Activated CD8-positive, alpha-beta memory T cell treated with anti-CD3 and anti-CD28 coated beads for 24 hours (primary cell): ENCODE measurements around the gene GAMT.
"Not testable (repeated sequence)": the region's sequence is repeated elsewhere in the genome, so short reads cannot be mapped to it uniquely, and the experiment has no call there.

ENCODE experiments used
- DNase-seq: peaks from one replicate; pipeline ENCODE4 v3.0.0-alpha.2; 2020

GAMT gene

DNA sequence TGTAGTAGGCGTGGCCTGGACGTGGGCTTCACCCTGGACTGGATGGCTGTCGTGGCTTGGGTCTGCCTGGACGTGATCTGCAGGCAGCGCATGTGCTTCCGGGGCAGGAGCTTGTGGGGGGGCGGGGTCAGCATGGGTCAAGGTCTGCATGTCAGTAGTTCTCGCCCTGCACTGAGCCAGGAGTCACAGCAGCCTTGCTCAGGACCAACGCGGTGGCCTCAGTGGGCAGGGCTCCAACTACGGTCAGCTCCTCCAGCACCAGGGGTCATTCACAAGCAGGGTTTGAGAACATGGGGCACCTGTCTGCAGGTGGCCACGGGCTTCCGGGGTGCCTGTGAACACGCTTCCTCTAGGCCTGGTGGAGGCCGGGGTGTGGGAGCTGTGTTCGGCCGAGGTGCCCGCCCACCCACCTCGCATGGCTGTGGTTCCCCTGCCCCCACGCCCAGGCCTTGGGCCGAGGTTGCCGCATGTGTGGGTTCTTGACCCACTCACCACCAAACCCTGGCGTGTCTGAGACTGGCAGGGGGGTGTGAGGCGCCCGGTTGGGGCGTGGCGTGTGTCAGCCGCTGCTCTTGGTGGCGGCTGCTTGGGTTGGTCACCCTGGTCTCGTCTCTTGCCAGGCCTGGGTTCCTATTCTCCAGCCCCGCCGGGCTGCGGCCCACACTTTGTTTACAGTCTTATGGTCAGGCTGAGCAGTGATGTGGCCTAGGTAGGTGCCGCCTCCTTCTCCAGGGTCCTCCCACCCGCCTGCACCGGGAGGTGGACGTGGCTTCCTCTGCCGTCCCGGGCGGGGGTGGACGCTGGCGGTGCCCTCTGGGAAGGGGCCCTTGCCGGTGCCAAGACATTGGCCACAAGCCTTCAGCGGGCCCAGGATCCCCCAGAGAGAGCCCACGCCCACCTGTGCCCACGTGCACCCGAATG, 32.0 kb upstream of the GAMT start:
- no peak for DNase-seq

- no peak for DNase-seq
Measured at GRCh38 chr19:1432507-1432887, 31.2 kb upstream of the GAMT start.

DNA sequence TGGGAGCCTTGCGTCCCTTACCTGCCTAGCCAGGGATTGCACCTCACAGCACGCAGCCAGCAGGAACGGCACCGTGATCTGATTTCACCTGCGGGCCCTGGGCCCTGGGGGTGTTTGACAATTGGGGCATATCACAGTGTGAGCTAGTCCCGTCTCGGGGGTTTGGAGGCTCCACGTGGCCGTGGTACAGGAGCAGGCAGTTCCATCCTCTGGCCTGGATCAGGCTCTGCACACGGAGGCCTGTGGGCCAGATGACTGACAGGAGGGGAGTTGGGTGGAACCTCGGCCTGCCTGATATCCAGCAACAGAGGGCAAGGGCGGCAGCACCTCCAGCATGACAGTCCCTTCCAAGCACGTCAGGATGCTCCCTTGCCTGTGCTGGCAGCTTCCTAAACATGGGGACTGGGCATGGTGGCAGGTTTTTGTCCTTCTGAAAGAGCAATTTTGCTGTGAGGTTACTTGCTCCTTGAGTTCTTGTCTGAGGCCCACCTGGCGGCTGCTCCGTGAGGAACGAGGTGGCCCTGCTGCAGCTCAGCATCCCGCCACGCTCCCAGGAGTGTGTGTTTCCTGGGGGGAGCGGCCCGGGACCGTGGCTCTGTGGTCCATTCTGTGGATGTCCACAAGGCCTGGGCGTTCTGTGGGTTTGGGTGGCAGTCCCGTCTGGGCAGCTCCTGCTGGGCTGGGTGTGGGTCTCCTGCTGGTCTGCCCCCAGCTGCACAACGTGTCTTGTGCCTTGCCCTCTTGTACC, 30.6 kb upstream of the GAMT start:
- DNase-seq = no peak

DNA sequence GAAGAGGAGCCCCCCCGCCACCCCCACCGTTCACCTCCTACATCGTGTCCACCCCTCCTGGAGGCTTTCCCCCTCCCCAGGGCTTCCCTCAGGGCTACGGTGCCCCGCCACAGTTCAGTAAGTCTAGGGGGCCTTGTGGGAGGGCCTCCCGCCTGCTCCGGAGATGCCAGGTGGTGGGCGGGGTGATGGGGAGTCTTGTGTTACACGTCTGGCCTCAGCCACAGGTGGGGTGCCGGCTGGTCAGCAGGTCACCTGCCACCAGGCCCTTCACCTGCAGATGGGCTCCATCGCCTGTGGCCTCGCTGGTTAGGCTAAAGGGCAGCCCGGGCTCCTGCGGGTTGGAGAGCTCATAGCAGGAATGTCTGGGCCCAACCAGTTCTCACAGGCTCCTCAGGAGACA, 28.9 kb upstream of the GAMT start:
- DNase-seq = no peak

- DNase-seq = no peak
Measured at GRCh38 chr19:1429750-1430149, 28.4 kb upstream of the GAMT start.

DNA sequence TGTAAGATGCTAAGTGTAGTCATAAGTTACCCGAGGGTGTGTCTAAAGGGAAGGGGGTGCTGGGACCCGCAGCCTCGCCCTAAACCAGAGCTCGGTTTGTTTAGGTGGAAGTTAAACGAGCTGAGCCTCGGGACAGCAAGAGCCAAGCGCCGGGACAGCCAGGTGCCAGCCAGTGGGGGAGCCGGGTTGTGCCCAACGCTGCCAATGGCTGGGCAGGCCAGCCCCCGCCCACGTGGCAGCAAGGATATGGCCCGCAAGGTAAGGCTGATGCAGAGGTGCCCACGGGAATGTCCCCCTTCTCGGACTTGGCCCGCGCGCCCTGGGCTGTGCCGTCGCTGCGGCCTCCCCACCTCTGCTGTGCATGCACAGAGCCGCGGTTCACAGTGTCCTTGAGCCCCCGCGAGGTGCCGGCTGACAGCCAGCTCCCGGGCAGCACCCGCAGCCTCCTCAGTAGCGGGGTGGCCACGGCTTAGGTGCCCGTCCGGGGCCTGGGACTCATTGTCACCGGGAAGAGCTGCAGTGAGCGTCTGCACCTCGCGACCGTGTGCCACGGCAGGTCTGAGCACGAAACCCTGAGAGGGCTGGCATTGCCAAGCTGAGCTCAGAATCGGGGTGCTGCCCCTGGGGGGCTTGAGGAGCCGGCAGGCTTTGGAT, 27.5 kb upstream of the GAMT start:
- DNase-seq = no peak

GRCh38 chr19:1427221-1427920, 26.0 kb upstream of the GAMT start:
- no peak for DNase-seq

GRCh38 chr19:1426736-1427135, 25.4 kb upstream of the GAMT start:
- DNase-seq = no peak

GRCh38 chr19:1425902-1426301, 24.6 kb upstream of the GAMT start:
- no peak for DNase-seq

DNA sequence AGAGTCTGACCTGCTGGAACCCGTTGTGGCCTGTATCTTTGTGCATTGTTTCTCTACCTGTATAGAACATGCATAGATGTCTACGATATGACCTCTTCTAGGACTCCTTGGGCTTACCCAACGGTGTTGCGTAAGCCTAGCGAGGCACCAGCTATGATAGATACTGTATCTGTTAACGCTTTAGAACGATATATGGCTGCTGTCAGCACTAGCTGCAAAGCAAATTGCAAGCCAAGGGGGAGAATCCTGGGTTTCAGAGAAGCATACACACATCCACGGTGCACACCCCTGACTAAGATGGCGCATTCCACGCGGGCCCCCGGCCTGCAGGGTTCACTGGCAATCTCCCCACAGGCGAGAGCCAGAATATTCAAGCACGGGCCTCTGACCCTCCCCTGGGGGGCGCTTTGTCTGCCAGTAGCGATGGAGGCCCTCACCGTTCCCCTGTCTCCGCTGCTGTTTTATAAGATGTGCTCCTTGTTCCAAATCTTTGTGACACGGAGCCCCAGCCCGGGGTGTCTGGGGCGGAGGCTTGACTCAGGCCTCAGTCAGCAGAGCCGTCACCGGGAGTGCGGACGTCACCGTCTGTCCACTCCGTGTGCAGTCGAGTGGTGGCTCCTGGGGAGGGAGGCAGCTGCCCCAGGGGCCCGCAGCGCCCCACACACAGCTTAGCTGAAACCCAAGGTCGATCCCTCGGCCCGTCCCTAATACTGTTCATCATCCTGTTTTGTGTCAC, 23.9 kb upstream of the GAMT start:
- DNase-seq = no peak

DNA sequence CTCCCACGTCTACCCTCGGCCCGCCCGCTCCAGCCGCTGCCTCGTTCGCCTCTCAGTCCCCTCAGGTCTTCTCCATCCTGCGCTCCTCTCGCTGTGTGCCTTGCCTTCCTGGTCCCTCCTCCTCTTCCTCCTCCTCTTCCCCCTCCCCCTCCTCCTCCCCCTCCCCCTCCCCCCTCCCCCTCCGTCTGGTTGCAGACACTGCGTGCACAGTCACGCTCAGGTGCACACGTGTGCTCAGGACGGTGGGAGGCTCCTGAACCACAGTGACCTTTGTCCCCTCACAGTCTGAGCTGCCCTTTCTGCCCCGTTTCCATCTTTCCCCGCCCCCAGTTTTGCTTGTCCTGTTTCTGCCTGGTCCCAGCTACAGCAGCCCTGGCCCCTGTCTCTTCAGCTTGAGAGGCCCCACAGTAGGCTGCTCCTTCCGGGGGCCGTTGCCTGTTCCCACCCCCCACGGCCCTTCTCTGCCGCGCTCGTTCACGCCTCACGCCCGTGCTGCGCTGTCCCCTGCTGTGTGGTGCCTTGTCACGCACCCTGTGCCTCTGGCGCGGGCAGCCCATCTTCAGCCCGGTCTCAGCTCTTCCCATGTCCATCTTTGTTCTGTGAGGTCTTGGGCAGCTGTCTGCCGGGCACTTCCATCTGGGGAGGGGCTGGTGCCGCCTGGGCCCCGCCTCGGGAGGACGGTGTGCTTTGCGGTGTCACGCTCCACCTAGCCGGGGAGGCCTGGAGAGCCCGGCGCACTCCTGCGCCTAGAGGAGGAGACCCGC, 23.0 kb upstream of the GAMT start:
- no peak for DNase-seq

DNA sequence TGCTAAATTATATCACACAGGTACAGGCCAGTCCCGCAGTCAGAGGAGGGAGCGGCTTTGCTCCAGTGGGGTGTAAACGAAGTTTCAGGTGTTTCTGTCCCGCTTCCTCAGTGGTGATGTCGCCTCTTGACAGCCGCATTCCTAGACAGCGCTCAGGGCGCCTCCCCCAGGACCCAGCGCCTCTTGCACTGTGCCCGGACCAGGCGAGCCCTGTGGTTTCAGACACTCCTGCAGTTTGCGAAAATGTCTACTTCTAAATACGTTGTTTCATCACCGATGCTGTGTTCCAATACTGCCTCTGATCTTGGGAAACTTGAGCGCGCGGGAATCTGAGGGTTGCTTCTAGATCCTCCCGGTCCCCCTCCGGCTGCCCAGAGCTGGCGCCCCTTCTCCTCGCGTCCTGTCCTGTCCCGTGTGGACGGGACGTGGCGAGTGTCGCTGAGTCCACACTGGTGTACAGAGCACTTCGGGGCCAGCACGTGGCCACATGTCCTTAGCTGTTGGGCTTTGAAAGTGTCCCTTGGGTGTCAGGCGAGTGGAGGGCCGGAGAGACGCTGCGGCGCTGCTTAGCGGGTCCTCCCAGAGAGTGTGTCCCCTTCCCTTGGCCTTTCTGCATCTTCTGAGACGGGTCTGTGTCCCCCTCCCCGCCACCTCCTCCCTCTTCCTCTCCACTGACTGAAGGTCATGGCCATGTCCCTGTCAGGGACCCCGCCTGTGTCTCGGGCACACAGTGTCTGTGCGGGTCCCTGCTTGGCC, 22.3 kb upstream of the GAMT start:
- no peak for DNase-seq

DNA sequence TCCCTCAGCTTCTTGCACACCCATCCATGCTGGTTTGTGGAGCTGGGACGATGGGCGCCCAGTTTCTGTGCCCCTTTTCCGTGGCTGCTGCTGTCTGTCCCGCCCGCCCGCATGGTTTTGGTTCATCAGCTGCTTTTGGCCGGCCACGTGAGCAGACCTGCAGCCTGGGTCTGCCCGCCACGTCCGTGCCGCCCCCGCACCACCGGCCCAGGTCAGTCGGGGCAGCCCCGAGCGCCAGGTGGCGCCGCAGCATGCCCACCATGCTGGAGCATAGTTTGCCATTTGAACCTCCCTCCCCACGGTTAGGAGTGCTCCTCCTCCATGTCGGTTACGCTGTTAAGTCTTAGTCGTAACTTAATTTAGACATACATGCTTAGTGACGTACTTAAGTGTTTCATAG, 21.6 kb upstream of the GAMT start:
- no peak for DNase-seq

GRCh38 chr19:1422360-1422759, 21.0 kb upstream of the GAMT start:
- DNase-seq = no peak

DNA sequence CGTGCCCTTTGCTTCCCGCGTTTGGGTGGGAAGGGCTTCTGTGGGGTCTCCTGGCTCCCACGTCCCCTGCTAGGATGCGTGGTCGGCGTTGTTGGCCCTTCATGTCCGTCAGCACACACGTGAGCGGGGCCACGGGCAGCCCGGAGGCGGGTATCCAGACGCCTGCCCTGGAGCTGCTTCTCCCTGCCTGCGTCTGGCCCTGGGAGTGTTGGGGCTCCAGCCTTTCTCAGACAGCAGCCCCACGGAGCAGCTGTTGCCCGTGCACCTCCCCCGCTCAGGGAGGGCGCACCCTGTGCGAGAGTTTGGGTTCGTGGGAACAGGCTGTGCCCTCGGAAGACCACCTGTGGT, 20.6 kb upstream of the GAMT start:
- no peak for DNase-seq

- DNase-seq = no peak
Measured at GRCh38 chr19:1421218-1421957, 20.0 kb upstream of the GAMT start.

GRCh38 chr19:1420590-1420989, 19.2 kb upstream of the GAMT start:
- DNase-seq = no peak

- not testable (repeated sequence) for DNase-seq
Measured at GRCh38 chr19:1420085-1420484, 18.7 kb upstream of the GAMT start.

DNA sequence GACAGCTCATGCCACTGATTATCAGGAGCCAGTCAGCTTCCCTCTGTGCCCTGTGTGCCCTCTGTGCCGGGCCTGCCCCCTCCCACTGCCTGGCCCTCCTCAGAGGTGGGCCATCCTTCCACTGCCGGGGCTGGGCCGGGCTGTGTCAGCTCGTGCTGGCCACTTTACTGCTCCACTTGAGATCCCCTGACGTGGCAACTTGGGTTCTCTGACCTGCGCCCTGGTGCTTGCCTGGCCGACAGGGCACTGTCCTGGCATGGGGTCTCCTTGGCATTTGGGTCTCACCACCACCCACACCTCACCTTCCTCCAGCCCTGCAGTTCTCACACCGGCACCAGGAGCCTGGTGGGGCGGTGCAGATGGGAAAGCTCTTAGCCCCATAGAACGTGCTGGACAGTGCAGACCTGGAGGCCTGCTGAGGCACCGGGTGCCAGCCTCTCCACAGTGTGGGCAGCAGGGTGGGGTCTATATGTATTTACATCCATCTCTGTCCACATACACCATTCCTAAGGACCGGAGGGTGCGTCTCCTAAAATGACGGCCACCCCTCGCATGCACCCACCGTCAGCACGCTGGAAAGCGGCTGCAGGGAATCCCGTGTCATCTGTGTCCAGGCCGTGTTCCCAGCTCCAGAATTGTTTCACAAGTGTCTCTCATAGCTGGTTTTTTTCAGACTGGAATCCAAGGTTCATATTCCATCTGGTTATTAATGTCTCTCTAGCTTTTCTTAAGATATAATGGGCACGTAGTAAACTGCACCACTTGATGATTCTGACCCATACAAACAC, 17.8 kb upstream of the GAMT start:
- no peak for DNase-seq

- DNase-seq = no peak
Measured at GRCh38 chr19:1418496-1418775, 17.1 kb upstream of the GAMT start.
